HG03103 (cell line): ENCODE results near the gene SMCO4.
"Not testable (repeated sequence)": the region's sequence is repeated elsewhere in the genome, so short reads cannot be mapped to it uniquely, and the experiment has no call there.

Experiments used
- ATAC-seq: cut with Tn5 transposase; IDR thresholded peaks from one replicate; pipeline ENCODE4 v1.9.1; 2021; ENCODE audit warnings: low read depth; ENCODE audit not compliant: unreplicated experiment

Gene SMCO4, protein sequence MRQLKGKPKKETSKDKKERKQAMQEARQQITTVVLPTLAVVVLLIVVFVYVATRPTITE

DNA sequence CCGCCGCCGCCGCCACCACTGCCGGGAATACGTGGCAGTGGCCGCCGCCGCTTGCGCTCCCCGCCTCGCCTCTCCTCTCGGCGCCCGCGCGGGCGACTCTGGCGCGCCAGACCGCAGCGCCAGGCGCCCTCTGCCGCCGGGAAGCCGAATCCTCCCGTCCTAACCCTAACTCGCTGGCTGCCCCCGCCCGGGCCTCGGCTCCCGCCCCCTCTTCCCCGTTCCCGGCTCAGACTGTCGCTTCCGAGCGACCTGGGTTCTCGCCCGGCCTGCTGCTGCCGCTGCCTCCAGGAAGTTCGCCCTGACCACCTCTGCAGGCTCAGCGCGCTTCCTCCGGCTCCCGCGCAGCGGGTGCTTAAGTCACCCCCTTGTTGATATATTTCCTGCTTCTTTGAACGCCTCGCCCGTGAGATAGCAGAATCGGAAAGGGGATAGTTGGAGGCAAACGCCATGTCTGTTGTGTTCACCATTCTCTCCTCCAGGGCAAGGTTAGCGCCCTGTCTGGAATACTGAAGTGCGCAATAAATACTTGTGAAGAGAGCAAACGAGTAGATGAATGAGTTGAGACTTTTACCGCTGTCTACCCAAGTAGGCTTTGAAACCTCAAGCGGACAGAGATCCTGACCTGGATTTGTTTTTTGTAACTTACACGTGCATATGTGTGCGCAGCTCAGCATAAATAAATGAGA lies at the start of gene SMCO4:
Gene SMCO4, minus strand, starts transcription at position 100 of the 686 bp plus-strand sequence. CDS start 64,202 bp downstream, outside the sequence.
- peak; percentile 74 for ATAC-seq

DNA sequence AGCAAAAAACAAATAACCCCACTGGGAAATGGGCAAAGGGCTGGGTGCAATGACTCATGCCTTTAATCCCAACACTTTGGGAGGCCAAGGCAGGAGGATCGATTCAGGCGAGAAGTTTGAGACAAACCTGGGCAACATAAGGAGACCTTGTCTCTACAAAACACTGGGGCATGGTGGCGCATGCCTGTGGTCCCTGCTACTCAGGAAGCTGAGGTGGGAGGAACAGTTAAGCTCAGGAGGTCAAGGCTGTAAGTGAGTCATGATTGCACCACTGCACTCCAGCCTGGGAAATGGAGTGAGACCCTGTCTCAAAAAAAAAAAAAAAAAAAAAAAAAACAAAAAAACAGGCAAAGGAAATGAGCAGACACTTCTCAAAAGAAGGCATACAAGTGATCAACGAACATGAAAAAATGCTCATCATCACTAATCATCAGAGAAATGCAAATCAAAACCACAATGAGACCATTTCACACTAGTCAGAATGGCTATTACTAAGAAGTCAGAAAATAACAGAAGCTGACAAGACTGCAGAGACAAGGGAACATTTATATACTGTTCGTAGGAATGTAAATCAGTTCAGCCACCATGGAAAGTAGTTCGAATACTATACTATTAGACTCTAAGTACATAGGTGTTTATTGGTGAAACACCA lies 48.2 kb upstream of the SMCO4 start:
- peak; percentile 66 for ATAC-seq

DNA sequence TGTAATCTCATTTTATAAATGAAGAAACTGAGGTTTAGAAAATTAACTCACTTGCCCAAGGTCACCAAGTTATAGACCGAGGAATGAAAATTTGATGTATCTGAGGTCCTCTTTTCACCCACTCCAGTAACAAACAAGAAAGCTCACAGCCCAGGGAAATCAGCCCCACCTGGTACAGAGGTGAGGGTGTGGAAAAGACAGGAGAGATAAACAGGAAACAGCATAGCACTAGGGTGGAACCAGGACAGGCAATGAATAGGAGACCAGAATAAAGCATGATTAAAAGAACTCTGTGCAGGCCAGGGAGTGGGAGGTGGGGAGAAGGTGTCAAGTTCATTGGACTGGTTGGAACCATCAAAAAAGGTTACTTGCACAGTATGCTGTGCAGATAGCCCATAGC lies 46.2 kb upstream of the SMCO4 start:
- ATAC-seq = no peak

DNA sequence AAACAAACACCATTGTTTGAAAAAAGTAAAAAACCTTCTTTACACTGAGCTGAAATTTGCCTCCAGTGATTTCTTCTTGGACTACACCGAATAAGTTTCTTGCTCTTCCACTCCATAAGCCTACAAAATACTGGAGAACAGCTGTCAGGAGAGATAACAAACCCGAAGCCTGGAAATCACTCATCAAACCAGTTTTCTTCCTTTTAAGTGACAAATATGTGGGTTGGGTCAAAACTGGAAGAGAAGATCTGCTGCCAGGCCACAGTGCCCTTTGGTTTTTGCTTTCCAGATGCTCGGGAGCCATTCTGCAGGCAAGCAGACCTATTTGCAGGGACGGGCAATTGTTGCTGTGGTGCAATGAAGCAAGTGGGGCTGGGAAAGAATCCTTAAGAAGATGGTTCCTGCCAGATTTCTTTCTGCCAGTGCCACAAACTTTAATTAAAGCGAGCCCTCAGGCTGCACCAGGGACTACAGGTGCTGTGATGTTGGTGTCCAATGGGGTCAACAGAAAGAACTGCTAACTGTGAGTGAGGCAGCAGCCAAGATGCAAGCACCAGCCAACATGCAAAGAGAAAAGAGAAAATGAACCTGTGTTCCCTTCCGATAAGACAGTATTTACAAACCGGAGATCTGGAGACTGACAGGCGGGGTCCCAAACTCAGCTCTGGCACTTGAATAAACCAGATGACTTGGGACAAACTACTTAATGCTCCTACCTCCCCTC lies 44.8 kb upstream of the SMCO4 start:
- ATAC-seq = no peak

DNA sequence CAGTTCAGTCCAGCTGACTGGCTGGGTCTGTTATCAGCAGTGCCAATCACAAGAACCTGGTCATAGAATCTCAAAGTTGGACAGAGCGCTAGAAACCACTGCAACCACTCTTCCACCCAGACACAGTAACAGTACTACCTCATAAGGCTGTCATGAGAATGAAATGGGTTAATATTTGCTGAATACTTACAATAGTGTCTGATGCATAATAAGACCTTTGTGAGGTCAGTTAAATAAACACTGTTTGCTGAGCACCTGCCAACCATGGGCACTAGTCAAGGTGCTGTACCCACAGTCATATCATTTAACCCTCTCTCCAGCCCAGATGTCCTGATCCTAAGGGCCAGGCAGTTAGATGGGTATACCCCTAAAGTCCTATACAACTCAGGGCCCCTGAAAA lies 44.2 kb upstream of the SMCO4 start:
- not testable (repeated sequence) for ATAC-seq

DNA sequence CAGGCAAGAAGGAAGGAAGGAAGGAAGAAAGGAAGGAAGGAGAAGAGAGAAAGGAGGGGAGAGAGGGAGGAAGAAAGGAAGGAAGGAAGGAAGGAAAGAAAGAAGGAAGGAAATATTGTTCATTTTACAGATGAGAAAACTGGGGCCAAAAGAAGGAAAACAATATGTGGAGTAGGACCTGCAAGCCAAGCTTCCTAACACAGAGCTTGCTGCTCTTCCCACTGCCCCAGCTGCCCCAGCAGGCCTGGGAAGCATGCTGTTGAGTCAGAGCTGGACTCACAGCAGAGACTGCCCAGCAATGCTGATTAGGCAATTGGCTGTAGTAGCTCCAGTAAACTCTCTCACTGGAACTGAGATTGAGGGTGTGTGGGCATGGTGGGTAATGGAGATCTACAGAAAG lies 42.6 kb upstream of the SMCO4 start:
- ATAC-seq = no peak

DNA sequence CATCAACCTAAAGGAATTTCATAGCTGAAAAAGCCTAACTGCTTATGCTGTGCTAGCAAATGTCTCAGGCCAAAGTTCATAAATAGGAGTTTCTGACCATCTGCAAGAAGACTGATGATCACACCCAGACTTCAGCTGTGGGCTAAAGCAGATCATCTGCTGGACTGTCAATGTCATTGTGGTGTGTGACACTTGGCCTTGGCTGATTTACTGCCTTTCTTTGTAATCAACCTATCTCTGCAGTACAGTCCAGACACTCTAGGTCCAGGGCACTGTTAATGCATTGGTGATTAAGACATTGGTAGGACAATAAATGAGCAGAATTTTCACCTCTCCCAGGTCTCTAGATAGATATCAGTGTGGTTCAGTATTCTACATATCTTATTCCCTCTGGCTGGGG lies 40.3 kb upstream of the SMCO4 start:
- no peak for ATAC-seq

DNA sequence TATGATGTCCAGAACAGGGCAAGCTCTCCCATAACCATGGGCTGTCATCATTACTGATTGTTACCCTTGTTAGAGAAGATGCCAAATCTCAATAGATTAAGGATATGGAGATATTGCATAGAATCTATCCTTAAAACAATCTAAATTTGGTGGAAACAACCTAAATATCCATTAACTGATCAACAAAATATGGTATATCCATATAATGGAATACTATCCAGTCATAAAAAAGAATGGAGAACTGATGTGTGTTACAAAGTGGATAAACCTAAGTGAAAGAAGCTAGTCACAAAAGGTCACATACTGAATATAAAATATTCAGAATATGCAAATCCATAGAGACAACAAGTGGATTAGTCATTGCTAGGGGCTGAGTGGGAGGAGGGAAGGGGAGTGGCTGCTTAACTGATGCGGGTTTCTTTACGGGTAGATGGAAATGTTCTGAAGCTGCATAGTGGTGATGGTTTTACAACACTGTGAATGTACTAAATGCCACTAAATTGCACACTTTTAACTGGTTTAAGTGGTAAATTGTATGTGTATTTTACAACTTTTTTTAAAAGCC lies 36.1 kb upstream of the SMCO4 start:
- ATAC-seq = no peak

DNA sequence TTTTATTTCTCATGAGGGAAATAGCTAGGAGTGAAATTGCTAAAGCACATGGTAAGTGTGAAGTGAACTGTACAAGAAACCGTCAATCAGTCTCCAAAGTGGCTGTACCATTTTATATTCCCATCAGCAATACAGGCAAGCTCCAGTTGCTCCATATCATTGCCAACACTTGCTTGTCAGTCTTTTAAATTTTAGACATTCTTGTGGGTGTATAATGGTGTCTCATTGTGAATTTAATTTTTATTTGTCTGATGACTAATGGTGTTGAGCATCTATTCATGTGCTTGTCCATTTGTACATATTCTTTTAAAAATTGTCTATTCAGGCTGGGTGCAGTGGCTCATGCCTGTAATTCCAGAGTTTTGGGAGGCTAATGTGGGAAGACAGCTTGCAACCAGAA lies 34.1 kb upstream of the SMCO4 start:
- ATAC-seq = no peak

DNA sequence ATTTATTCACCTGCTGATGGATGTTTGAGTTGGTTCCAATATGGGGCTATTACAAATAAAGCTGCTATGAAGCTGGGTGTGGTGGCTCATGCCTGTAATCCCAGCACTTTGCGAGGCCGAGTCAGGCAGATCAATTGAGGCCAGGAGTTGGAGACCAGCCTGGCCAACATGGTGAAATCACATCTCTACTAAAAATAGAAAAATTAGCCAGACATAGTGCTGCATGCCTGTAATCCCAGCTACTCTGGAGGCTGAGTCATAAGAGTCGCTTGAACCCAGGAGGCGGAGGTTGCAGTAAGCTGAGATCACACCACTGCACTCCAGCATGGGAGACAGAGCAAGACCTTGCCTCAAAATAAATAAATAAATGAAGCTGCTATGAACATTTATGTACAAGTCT lies 33.7 kb upstream of the SMCO4 start:
- ATAC-seq = not testable (repeated sequence)

DNA sequence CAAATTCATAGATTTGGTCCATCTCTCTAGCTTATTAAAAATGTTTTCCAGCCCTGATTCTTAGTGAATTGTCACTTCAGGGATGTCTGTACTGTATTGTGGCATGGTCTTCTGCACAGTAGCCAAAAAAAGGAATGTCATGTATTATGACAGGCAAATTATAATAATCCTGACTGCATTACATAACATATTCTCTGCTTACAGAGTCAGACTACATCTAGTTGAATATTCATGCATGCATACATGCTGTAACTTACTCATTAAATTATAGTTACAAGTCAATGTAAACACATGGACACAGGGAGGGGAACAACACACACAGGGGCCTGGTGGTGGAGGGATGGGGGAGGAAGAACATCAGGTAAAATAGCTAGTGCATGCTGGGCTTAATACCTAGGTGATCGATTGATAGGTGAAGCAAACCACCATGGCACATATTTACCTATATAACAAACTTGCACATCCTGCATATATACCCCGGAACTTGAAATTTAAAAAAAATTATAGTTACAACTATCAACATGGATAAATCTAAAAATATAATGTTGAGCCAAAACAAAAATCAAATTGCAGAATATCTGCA lies 31.5 kb upstream of the SMCO4 start:
- no peak for ATAC-seq

DNA sequence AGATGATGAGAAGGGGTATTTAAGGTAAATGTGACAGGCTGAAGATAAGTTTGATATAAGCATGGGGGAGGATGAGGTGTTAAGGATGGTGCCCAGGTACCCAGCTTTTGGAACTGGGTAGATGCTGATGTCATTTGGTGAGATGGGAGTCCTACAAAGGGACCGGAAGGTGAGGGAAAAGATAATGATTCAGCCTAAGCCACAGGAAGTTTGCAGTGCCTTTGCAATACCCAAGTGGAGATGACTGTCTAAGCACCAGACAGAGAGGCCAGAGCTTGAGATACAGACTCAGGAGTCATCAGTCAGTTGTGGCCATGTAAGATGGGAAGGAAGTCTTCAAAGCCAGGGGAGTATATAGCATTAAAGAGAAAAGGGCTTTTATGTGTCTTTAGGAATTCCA lies 30.0 kb upstream of the SMCO4 start:
- ATAC-seq = no peak

DNA sequence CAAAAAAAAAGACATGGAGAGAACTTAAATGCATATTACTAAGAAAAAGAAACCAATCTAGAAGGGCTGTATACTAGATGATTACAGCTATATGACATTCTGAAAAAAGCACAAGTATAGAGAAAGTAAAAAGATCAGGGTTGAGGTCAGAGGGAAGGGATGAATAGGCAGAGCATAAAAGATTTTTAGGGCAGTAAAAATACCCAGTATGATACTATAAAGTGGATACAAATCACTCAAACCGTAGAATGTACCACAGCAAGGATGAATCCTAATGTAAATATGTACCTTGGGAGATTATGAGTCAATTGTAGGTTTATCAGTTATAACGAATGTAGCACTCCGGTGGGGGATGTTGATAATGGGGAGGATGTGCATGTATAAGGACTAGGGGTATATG lies 29.4 kb upstream of the SMCO4 start:
- no peak for ATAC-seq

DNA sequence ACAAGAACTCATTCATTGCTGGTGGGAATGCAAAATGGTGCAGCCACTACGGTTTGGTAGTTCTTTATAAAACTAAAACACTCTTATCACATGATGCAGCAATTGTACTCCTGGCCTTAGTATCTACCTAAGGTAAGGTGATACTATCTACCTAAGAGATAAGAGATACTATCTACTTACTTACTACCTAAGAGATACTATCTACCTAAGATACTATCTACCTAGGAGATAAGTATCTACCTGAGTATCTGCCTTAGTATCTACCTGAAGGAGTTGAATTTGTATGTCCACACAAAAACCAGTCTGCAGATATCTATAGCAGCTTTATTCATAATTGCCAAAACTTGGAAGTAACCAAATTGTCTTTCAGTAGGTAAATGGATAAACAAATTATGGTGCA lies 29.0 kb upstream of the SMCO4 start:
- ATAC-seq = no peak

DNA sequence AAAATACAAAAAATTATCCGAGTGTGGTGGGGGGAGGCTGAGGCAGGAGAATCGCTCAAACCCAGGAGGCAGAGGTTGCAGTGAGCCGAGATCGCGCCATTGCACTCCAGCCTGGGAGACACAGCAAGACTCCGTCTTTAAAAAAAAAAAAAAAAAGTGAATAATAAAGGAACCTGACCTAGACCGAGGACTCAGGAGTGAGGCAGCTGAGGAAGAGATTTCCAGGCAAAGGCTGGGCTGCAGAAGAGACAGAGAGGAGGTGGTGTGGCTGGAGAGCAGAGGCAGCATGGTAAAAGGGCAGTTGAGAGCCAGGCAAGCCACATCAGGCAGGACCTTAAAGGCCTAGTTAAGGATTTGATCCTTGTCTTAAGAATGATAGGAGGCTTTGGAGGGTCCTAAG lies 28.4 kb upstream of the SMCO4 start:
- ATAC-seq = no peak

DNA sequence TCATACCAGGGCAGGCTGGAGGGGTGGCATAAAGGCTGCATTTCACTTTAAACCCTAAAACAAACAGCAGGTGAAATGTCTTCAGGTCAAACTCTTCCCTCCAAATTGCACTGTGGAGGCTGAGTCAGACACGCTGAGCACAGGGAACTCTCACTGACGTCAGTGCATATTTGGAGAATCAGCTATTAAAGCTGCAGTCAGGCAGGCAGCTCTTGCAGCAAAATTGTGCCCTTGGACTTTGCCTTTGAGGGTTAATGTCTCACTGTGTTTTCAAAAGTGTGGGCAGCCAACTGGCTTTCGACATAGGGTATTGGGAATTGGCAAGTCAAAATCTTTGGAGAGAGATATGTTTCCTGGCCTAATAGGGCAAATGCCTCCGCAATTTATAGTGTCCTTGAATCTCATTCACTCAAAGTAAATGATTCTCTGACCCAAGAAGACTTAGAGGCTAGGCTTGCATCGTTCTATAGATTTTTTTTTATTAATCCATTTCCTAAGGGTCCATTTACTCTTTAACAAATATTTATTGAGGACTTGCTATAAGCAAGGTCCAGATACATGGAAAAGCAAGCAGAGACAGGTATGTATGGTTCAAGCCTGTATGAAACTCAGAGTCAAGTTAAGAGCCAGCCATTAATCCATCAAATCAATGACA lies 27.7 kb upstream of the SMCO4 start:
- ATAC-seq = no peak

DNA sequence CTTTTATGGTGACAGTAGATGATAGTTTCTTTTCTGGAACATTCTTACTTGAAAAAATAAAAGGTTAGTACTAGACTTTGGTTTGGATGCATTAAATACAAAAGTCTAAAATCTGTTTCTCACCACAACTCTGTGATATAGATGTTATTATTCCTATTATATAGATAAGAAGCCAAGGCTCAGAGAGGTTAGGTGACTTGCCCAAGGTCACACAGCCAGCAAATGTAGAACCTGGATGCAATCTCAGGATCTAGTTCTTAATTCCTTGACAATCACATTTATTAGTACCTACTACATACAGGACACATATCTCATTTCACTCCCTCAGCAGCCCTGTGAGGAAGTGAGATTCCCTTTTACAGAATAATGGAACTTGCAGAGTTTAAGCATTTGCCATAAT lies 26.3 kb upstream of the SMCO4 start:
- no peak for ATAC-seq

DNA sequence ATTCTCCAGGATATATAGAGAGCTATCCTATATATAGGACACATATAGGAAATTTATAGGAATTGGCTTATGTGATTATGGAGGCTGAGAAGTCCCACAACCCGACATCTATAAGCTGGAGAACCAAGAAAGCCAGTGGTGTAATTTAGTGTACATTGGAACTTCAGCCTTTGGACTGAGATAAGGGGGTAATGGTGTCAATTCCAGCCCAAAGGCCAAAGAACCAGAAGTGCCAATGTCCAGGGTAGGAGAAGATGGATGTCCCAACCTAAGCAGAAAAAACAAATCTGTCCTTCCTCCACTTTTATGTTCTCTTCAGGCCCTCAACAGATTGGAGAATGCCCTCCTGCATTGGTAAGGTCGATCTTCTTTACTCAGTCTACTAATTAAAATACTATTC lies 25.5 kb upstream of the SMCO4 start:
- ATAC-seq = no peak

DNA sequence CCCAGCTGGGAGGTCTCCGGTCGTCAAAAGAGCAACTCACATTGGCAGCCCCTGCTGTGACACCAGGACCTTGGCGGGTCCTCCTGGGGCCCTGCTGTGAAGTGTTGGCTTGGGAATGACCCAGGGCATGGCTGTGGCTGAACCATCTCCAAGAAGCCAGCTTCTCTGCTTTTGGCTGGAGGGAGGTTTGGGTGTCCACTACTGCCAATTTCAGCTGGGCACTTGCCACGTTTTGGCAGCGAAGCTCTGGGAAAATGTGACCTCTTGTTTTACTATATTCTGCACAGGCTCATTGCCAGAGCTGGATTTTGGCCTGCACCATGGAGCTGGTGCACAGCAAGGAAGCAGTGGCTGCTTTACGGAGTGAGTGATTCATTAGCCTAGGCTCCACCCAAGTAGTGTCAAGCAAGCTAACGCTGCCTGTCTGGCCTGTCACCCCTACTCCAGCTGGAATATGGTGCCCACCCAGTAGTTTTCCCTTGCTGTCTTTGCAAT lies 24.3 kb upstream of the SMCO4 start:
- no peak for ATAC-seq

DNA sequence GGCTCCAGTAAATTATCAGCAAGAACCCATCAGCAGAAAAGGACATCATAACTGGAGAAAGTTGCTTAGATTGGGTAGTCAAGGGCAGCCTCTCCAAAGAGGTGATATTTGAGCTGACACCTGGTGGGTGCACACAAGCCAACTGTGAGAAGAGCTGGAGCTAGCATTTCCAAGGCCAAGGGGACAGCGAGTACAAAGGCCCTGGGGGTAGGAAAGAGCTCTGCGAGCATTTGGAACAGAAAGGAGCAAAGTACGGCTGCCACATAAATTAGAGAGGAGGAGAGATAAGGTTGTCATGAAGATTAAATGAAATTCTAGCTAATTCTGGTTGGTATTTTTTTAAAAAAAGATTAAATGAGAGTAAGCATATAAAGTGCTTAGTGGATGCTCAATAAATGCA lies 21.7 kb upstream of the SMCO4 start:
- ATAC-seq = no peak
